Head of caudate nucleus (tissue), 42 donors: Measurements from ENCODE around the gene OTX1.

ENCODE experiments used
- DNase-seq, 42 donors: peaks; one replicate each; pipeline versions ENCODE4 v3.0.0 to v3.0.0-alpha.2; 2020 to 2021; ENCODE audit warnings: mixed read lengths in 7 of 42
- intact Hi-C: fragments of 100-400 bp; cut with DNase I; formaldehyde crosslinking; loops from one replicate; pipeline ENCODE4 v1.15.0; 2022

Gene OTX1

GRCh38 chr2:63092857-63093256 lies 42.2 kb downstream of the OTX1 start:
- intact Hi-C loops: no loop called here

GRCh38 chr2:63093502-63093901 lies 42.9 kb downstream of the OTX1 start:
- no peak for DNase-seq
- intact Hi-C loops: no loop called here

More at GRCh38 chr2:63092857-63093256, 42.2 kb downstream of the OTX1 start:
- no peak for DNase-seq

- intact Hi-C loops: no loop called here
- DNase-seq: no peak
Observed at GRCh38 chr2:63096491-63096890, 45.9 kb downstream of the OTX1 start.

- intact Hi-C loops: no loop called here
Observed at GRCh38 chr2:63099032-63099431, 48.4 kb downstream of the OTX1 start.

GRCh38 chr2:63101954-63102353 lies 51.3 kb downstream of the OTX1 start:
- DNase-seq: no peak
- intact Hi-C loops: no loop called here

More at GRCh38 chr2:63099032-63099431, 48.4 kb downstream of the OTX1 start:
- no peak for DNase-seq

- DNase-seq: no peak
- intact Hi-C loops: no loop called here
Observed at GRCh38 chr2:63104482-63104881, 53.9 kb downstream of the OTX1 start.
